WERI-Rb-1 (cell line): ENCODE data around the gene TCF7L1.

Experiments used
- DNase-seq: peaks from one replicate; pipeline ENCODE4 v3.0.0-alpha.2; 2020
- H3K27ac ChIP-seq: fragments of 250-450 bp; sonication (Bioruptor Pico); 2 replicates; pipeline ENCODE4 v1.5.1; 2020; ENCODE audit warnings: mild to moderate bottlenecking, moderate library complexity
- H3K27me3 ChIP-seq: fragments of 250-450 bp; sonication (Bioruptor Pico); 2 replicates; pipeline ENCODE4 v1.5.1; 2021; ENCODE audit warnings: mild to moderate bottlenecking, low read depth, moderate library complexity; ENCODE audit not compliant: insufficient read depth, severe bottlenecking
- H3K36me3 ChIP-seq: fragments of 250-450 bp; sonication (Bioruptor Pico); 2 replicates; pipeline ENCODE4 v1.5.1; 2020; ENCODE audit warnings: mild to moderate bottlenecking, moderate library complexity
- H3K4me3 ChIP-seq: 2 replicates; pipeline ENCODE4 v1.5.1; 2011; ENCODE audit warnings: low read depth, mild to moderate bottlenecking, control low read depth, low read length
- H3K9me3 ChIP-seq: fragments of 250-450 bp; sonication (Bioruptor Pico); 2 replicates; pipeline ENCODE4 v1.5.1; 2021; ENCODE audit warnings: mild to moderate bottlenecking, moderate library complexity; ENCODE audit not compliant: severe bottlenecking
- CTCF ChIP-seq: IDR thresholded peaks from 2 replicates; pipeline ENCODE4 v1.5.1; 2011; ENCODE audit warnings: low read depth, mild to moderate bottlenecking, control low read depth, inconsistent platforms, low read length

TCF7L1 gene

DNA sequence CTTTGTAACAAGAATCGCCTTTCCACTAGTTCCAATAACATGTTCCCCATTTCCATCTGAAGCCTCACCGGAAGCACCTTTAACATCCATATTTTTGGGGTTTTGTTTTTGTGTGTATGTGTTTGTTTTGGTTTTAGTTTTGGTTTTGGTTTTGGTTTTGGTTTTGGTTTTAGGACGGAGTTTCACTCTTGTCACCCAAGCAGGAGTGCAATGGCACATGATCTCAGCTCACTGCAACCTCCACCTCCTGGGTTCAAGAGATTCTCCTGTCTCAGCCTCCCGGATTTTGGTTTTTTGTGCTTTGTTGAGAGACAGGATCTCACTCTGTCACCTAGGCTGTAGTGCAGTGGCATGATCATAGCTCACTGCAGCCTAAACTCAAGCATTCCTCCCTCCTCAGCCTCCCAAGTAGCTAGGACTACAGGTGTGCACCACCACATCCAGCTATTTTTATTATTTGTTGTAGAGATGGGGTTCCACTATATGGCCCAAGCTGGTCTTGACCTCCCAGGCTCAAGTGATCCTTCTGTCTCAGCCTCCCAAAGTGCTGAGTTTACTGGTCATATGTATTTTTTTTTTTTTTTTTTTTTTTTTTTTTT lies 158.3 kb downstream of the TCF7L1 start:
- Histone ChIP-seq H3K36me3 (no peaks in the 10 kb centered on the region), H3K27me3 (no peaks in the 10 kb centered on the region), H3K27ac (no peak overlapping the region), H3K4me3 (no peak overlapping the region), H3K9me3 (no peaks in the 10 kb centered on the region)
- TF ChIP-seq CTCF = no peak
- no peak for DNase-seq

DNA sequence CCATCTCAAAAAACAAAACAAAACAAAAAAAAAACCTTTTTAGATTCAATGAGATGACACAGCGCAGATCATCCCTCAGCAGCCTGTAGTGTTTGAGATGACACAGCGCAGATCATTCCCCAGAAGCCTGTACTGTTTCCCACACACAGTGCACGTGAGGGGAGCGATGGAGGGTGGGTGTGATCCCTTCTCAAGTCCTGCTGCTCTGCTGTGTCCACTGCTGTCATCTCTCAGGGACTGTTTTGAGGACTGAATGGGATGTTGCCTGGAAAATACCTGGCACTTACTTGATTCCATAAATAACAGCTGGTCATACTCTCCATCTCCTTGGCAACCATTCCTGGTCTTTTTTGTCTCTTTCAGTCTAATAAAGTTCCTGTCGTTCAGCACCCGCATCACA lies 168.9 kb downstream of the TCF7L1 start:
- H3K4me3 ChIP-seq = no peak overlapping the region
- H3K36me3 ChIP-seq = peaks cover 7% of the 10 kb centered on the region; the same call in 1 of the 2 replicates
- no peaks in the 10 kb centered on the region for H3K9me3 ChIP-seq
- H3K27me3 ChIP-seq = no peaks in the 10 kb centered on the region
- DNase-seq = no peak
- no peak overlapping the region for H3K27ac ChIP-seq
- no peak for TF ChIP-seq CTCF

DNA sequence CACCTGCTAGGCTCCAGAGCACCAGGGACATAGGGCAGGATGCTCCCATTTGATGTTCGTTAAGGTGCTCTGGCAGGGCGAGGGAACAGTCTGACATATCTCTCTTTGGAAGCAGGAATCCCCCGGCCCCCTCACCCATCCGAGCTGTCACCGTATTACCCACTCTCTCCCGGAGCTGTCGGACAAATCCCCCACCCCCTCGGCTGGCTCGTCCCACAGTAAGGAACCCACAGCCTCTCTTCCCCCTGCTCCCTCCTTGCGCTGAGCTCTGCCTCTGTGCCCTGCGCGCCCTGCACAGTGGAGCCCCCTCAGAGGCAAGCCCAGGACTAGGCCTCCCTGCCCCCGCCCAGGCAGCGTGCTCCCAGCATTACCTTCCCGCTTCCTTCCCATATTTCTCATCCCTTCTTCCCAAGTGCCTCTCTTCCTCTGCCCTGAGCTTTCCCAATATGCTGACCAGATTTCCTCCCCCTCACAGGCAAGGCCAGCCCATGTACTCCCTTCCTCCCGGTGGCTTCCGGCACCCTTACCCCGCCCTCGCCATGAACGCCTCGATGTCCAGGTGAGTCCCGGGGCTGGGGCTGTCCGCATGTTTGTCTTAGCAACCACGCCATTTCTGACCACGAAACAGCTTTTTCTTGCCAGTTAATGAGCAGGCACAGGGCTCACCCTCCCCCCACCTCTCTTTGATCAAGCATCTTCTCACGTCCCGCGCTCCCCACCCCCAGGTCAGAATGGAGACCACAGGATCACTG lies 170.8 kb downstream of the TCF7L1 start:
- TF ChIP-seq CTCF = no peak
- no peaks in the 10 kb centered on the region for H3K27me3 ChIP-seq
- no peak overlapping the region for H3K4me3 ChIP-seq
- peaks cover 7% of the 10 kb centered on the region; the same call in 1 of the 2 replicates for H3K36me3 ChIP-seq
- no peak overlapping the region for H3K27ac ChIP-seq
- H3K9me3 ChIP-seq = no peaks in the 10 kb centered on the region
- no peak for DNase-seq

GRCh38 chr2:85307527-85307897 lies 174.3 kb downstream of the TCF7L1 start:
- DNase-seq = no peak
- Histone ChIP-seq H3K36me3 (peaks cover 7% of the 10 kb centered on the region; the same call in 1 of the 2 replicates), H3K9me3 (no peaks in the 10 kb centered on the region), H3K27me3 (no peaks in the 10 kb centered on the region), H3K27ac (no peak overlapping the region), H3K4me3 (no peak overlapping the region)
- TF ChIP-seq CTCF = no peak

DNA sequence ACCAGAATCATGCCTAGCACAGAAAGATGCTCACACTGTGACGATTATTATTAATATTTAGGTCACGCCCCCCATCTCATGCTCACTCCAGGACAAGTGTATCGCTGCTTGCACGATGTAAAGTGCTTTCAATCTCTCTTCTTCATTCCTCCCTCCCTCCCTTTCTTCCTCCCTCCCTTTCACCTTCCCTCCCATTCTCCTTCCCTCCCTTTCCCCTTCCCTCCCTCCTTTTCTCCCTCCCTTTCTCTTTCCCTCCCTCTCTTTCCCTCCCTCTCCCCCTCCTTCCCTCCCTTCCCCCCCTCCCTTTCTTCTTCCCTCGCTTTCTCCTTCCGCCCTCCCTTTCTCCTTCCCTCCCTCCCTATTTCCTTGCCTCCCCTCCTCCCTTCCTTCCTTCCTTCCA lies 175.0 kb downstream of the TCF7L1 start:
- H3K27ac ChIP-seq = peak overlapping the region; percentile 63; the same call in 1 of the 2 replicates
- no peak for TF ChIP-seq CTCF
- H3K9me3 ChIP-seq = no peaks in the 10 kb centered on the region
- H3K27me3 ChIP-seq = no peaks in the 10 kb centered on the region
- H3K4me3 ChIP-seq = no peak overlapping the region
- no peak for DNase-seq
- H3K36me3 ChIP-seq = peaks cover 7% of the 10 kb centered on the region; the same call in 1 of the 2 replicates
